ENCODE data around the gene MISP3.
A peak's percentile ranks its signal among the peaks of the same experiment; 100 is the strongest.

The MISP3 gene

DNA sequence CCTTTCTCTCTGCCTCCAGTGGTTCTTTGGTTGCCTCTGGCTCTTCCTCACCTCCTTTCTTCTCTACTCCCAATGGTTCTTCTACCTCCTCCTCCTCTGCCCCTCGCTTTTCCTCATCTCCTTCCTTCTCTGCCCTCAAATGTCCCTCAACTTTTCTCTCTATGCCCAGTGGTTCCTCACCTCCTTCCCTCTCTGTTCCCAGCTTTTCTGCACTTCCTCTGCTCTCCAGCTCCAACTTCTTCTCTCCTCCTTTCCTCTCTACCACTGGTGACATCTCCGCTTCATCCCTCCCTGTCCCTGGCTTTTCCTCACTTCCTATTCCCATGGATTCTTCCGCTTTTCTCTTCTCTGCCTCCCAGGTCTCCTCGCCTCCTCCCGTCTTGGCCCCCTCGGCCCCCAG is 18.5 kb upstream of the MISP3 start:
- DNase-seq, result no peak

DNA sequence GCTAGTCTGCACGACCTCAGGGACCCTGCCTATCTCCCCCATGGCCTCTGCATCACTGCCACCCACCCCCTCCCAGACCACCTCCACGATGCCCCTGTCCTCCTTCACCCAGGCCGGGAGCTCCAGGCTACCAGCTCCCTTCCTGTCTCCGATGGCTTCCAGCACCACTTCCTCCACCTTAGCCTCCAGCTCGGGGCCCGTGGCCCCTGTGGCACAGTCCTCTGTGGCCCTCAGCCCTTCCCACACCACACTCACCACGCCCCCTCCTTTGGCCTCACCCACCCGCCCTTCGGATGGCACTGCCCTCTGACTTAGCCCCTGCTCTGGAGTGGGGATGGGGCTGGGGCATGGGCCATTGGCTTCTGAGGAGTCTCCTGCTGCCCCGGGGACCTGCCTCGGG is 17.9 kb upstream of the MISP3 start:
- DNase-seq, result no peak

DNA sequence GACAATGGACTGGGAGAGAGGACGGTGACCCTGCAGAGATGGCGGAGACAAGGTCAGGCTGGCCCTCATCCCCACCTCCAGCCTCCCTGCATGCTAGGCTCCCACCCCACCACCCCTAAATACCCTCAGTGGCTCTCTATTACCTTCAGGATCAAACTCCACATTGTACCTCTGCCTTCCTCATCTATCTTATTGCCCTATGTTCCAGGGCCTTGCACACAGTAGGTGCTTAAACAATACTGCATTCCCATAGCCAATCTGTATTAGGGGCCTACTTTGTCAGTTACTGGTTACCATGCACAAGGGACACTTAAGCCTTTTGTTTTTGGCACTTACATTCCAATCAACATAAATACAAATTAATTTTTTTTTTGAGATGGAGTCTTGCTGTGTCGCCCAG is 17.2 kb upstream of the MISP3 start:
- DNase-seq, result no peak

DNA sequence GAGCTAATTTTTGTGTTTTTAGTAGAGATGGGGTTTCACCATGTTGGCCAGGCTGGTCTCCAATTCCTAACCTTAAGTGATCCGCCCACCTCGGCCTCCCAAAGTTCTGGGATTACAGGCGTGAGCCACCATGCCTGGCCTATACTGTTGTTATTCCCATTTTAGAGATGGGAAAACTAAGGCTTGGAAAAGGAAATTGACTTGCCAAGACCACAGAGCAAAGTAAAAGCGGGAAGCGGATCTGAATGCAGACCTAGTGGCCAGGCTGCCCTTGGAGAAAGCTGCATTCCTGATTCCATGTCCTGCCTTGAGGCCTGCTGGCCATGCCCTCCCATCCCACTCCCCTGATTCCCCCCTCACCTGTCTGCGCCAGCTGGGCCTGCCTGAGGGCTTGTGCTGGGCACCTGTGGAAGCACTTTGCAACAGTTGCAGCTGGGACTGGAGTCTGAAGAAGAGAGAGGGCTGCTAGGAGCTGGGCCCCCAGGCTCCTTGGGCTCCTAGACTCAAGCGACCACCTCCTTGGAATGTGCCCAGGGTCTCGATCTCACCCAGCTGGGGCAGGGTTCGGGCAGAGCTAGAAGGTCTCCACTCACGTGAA is 16.4 kb upstream of the MISP3 start:
- no peak for DNase-seq

DNA sequence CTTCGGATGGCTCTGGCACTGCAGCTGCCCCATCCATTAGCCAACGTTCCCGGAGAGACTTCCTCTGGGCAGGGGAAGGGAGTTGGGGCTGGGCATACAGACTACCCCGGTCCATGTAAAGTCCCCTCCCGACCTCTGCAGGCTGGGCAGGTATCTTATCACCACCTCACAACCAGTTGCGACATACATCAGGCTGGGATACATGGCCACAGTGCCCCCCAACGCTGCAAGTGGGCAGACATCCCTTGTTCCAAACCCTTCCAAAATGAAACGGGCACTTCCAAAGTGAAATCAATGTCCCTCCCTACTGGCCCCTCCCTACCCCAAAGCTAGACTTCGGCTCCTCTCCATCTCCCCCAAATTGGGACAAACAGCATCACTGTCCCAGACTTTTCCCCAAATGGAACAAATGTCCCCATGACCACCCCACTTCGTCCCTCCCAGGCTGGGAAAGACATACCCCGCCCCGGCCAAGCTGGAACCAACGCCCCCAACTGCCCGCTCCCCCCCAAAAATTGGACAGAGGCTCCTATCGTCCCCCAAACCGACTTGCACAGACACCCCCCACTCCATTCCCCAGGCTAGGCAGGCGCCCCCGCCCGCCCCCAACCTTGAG is 15.7 kb upstream of the MISP3 start:
- DNase-seq, result no peak

DNA sequence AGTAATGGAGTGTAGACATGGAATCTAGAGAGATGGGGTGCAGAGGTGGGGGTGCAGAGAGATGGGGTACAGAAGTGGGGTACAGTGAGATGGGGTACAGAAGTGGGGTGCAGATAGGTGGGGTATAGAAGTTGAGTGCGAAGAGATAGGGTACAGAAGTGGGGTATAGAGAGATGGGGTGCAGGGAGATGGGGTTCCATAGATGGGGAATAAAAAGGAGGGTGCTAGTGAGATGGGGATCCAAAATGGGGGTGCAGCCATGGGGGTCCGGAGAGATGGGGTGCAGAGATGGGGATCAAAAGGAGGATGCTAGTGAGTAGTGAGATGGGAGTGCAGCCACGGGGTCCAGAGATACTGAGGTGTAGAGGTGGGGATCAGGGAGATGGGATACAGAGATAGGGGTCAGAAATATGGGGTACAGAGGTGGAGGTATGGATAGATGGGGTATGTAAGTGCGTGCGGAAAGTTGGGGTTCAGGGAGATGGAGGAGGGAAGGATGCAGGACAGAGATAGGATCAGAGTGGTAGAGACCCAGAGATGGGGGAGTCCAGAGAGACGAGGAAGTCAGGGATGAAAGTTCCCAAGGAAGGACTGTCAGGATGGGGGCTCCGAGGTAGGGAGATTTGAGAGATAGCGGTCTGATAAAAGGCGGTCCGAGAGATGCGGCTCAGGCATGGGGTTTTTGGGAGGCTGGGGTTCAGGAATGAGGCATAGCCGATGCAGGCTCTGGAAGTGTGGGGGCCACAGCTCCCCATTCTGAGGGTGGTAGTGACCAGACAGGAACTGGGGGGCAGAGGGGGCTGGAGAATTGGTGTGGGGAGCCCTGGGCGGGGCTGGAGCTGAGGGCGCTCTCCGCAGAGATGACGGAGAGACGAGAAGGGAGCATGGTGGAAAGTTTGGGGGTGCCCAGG is 14.1 kb upstream of the MISP3 start:
- no peak for DNase-seq

DNA sequence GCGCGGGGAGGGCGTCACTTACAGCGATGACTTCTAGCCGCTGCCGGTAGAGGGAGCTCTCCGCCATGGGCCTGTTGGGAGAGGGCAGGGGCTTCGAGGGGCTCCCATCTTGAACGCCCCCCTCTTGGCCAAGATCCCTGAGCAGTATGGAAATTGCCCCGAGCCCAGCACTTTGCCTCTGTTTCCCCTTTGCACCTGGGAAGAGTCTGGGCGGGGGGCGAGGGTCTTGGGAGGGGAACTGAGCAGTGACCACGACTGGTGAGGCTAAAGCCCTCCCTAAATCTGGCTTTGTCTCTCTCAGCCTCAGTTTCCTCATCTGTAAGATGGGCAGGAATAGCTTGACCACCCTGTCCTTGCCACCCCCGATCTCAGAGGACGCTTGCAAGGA is 13.5 kb upstream of the MISP3 start:
- DNase-seq, result peak; percentile 51

DNA sequence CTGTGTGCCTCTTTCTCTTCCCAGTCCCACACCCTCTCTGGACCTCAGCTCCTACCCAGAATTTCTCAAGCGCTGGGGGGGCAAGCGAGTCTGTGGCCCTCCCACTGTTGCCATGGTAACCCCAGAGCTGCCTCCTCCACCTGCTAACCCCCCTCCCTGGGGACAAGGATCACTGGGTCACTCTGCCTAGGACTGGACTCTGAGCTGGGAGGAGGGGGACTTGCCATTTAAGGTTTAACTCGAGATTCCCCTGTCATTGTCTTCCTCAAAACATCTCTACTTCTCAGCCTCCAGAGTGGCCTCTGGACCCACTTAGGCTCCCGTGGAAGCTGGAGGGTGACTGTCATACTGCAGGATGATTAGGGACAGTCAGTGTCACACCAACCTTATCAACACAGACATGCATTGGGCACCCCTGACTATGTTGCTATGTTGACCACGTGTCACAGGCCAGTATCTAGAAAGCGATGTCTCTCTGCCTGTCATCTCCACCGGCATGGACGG is 12.9 kb upstream of the MISP3 start:
- no peak for DNase-seq

DNA sequence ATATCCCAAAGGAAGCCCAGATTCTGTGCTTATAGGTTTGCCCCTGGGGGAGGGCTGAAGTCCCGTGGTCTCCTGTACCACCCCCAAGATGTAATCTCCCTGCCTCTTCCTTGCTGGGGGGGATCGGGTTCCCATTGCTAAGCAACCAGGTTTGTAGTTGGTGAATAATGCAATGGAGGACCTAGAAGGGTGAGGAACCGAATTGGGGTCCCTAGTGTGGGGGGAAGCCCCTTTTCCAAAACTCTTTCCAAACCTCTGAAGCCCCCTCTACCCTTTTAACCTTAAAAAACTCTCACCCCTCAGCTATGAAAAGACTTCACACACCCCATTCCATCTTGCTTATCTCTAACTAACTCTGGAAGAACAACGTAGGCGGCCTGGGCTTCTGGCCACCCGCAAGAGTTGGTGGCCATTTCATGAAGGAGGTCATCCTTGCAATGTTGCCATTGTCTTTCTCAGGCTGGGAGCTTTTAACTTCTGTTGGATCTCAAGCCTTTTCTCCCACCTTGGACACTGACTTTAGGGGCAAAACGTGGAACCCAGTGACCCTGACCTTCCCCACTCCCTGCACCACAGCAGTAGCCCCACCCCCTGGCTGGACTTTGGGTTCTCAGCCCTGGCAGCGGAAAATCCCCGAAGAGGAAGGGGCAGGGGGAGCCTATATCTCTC is 11.4 kb upstream of the MISP3 start:
- DNase-seq, result no peak

DNA sequence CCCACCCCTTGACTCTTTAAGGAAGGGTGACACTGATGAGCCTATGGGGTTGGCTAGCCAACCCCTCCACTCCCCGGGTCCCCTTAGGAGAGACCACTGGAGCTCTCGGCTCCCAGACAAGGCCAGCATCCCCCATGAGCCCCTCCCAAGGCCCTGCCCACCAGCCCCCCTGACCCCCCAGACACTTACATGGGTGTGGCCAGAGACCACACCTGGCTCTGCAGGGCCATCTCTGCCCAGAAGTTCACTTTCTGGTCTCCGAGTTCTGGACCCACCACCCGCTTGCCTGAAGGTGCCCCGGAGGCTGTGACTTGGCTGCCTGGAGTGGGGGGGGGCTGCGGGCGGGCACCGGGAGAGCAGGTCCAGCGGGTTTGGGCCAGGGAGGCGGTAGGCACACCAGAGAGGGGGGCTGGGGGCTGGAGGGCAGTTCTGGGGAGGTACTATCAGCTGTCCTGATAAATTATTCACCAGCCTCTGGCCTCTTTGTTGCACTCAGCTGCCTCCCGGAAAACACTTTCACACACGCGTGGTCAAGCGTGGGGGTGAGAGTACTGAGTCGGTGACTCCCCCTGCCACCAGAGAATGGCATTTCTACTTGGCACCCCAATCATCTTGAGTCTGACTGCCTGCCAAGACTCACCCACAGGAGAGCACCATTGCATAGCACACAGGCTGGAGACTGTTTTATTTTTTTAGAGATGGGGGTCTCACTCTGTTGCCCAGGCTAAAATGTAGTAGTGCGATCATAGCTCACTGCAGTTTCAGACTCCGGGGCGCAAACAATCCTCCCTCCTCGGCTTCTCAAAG is 10.6 kb upstream of the MISP3 start, which contains the start of gene PALM3:
Gene PALM3 (minus strand): TSS at position 326 of the 807 bp plus-strand sequence. CDS start 96 bp downstream, at position 230.
- no peak for DNase-seq

DNA sequence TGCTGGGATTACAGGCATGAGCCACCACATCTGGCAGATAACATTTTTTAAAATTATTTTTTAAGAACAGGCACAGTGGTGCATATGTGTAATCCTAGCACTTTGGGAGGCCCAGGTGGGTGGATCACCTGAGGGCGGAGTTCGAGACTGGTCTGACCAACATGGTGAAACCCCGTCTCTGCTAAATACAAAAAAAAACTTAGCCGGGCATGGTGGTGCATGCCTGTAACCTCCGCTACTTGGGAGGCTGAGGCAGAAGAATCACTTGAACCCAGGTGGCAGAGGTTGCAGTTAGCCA is 10.1 kb upstream of the MISP3 start:
- DNase-seq, result no peak

DNA sequence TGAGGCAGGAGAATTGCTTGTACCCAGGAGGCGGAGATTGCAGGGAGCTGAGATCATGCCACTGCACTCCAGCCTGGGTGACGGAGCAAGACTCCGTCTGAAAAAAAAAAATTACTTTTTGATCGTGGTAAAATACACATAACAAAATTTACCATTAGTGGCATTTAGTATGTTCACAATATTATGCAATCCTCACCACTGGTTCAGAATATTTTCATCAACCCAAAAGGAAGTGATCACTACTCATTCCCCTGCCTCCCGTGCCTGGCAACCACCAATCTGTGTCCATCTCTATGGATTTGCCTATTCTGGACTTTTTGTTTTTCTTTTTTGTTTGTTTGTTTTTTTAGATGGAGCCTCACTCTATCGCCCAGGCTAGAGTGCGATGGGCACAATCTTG is 9.5 kb upstream of the MISP3 start:
- DNase-seq, result no peak

DNA sequence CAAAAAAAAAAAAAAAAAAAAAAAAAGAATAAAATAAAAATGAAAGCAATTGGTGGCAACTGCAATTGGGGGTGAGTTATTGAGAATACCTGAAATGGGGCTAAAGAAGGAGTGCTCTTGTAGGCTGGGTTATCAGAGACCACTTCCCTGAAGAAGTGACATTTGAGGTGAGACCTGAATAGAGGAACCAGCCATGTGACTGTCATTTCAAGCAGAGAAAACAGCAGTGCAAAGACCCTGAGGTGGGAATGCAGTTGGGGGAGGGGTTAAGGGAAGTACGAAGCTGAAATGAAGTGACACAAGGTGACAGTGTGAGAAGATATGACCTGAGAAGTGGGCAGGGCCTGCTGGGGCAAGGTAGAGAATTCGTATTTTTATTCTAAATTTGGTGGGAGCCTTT is 6.5 kb upstream of the MISP3 start:
- DNase-seq, result no peak

DNA sequence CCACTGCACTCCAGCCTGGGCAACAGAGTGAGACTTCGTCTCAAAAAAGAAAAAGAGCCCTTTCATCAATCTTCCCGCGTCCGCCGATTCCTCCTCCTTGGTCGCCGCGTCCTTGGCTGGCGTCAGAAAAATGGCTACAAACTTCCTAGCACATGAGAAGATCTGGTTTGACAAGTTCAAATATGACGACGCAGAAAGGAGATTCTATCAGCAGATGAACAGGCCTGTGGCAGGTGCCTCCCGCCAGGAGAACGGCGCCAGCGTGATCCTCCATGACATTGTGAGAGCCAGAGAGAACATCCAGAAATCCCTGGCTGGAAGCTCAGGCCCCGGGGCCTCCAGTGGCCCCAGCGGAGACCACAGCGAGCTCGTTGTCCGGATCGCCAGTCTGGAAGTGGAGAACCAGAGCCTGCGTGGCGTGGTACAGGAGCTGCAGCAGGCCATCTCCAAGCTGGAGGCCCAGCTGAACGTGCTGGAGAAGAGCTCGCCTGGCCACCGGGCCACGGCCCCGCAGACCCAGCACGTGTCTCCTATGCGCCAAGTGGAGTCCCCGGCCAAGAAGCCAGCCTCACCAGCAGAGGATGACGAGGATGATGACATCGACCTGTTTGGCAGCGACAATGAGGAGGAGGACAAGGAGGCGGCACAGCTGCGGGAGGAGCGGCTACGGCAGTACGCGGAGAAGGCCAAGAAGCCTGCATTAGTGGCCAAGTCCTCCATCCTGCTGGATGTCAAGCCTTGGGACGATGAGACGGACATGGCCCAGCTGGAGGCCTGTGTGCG is 2.1 kb upstream of the MISP3 start:
- no peak for DNase-seq

DNA sequence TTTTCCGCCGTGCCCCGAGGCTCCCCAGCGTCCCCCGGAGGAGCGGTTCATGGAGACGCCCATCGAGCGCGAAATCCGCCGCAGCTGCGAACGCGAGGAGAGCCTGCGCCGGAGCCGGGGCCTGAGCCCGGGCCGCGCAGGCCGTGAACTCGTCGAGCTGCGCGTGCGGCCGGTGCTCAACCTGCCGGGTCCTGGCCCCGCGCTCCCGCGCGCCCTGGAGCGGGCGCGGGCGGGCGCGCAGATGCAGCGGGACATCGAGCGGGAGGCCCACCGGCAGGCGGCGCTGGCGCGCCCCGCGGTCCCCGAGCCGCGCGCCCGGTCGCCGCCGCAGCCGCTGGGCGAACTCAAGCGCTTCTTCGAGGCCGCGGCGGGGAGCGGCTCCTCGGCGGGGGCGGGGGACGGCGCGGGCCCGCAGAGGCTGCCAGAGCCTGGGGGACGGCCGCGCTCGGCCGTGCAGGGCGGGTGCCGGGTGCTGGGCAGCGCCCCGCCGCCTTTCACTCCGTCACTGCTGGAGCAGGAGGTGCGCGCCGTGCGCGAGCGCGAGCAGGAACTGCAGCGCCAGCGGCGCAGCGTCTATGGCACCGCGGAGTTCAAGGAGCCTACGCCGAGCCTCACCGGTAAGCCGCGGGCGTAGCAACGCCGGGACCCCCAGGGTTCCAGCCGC is 807 bp downstream of the MISP3 start:
- DNase-seq, result peak; percentile 84

DNA sequence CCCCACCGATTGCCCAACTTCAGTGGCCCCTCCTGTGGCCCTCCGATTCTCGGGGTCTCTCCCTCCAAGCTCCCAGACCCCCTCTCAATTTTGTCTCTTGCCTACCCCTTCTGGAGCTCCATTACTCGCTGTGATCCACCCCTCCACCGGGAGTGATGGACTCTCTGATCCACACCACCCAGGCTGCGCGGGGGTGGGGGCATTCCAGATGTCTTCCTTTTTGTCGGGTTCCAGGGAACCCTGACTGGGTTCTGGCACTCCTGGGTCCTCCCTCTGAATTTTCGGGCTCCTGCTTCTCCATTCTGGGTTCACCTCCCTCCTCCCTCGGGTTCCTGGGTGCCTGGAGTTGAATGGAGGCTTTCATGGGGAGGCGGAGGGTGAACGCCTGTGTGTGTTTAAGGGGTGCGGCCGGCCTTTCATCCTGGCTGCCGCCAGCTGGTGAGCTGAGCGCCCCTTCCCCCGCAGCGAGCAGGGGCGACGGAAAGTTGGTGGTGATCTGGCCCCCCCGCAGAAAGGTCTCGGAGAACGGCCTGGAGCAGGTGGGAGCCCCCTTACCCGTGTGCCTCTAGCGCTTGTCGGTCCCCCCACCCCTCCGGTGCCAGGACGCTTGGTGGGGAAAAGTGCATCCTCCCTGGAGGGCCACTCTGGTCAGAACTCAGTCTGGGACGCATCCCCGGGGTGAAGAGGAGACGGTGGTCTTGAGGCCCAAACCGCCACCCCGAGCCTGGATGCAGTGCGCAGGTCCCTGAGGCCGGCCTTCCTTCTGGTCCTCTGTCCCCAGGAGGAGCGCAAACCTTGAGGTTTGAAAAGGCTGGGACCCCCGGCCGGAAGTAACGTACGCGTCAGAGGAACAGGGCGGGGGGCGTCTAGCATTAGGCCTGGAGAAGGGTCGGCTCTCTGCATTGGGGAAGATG is 1.6 kb downstream of the MISP3 start:
- DNase-seq, result no peak

DNA sequence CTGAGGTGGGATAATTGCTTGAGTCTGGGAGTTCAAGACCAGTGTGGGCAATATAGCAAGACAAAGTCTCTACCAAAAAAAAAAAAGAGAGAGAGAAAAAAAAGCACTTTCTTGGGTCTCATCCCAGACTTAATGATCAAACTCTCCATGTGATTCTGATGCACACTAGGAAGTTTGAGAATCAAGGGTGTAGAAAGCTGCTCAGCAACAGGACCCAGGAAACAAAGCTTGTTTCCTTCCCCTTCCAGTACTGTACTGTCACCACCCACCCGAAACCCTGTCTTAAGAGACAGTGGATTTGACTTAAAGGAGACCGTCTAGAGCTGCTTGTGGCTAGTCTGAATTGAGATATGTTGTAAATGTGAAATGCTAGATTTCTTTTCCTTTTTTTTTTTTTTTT is 5.8 kb downstream of the MISP3 start:
- DNase-seq, result no peak

DNA sequence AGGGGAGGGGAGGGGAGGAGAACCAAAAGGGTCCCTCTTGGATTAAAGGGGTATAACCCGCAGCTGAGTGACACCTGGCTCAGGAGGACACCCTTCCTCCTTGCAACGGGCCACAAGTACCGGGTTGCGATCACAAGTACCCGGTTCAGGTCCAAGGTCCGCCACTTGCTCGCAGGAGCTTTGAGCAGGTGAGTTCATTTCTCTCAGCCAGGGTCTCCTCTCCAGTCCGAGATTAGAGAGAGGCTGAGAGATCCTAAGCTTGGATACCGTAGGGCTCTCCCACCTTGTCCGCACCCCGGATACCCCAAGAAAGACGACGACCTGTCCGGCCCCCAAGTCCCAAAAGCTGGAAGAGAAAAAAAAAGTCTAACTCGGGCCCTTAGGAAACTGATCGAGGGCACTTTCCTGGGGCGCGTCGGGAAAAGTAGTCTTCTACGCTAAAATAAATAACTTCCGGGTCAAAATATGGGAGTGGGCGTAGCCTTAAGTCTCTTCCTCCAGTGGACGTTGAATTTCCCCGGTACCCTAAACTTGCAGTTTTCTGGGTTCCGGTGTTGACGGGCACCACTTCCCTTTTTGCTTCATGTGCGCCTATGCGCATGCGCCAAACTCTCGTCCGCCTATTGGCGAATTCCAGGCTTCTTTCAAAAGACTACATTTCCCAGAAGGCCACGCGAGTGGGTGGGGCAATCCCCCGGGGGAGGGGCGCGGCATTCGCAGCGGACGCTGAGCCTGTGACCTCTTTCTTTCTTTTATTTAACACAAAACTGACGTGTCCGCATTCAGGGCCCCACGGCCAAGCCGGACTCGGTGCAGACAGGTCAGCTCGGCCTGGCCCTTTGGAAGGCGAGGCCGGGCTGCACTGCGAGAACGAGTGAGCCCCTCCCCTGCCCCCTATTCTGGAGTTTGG is 8.6 kb downstream of the MISP3 start:
- peak; percentile 100 for DNase-seq
